GM21737 (cell line): Measurements from ENCODE around the gene FLOT1.

Experiments
- ATAC-seq: cut with Tn5 transposase; IDR thresholded peaks from one replicate; pipeline ENCODE4 v1.9.1; 2021; ENCODE audit warnings: mild to moderate bottlenecking, moderate library complexity; ENCODE audit not compliant: unreplicated experiment

Gene FLOT1

DNA sequence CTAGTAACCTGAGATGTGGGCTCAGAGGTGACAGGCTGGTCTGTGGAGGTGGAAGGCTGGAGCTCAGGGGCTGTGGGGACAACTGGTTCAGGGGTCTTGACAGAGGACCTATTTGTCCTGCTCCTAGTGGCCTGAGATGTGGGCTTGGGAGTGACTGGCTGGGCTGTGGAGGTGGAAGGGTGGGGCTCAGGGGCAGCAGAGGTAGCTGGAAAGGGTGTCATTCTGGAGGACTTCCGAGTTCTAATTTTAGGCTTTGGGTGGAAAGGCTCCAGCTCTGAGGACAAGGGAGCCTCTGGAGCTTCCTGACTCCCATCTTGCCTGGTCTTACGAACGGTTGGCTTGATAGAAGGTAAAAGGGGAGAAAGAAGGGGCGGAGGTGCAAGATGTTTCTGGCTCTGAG is 36.9 kb downstream of the FLOT1 start:
- ATAC-seq = no peak

DNA sequence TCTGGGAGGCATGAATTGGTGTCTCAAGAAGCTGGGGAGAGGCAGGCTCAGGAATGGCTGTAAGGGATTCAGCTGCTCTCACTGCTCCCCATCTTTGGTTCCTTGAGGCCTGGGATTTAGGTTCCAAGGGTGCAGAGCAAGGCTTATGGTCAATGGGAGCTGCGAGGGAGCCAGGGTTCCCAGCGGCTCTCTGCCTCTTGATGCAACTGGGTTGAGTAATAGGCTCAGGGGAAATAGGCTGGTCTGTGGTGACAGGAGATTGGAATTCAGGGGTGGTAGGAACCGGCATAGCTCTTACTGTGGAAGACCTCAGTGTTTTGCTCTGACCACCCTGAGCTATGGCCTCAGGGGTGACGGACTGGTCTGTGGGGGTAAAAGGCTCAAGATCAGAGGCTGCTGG is 38.7 kb downstream of the FLOT1 start:
- ATAC-seq = no peak

DNA sequence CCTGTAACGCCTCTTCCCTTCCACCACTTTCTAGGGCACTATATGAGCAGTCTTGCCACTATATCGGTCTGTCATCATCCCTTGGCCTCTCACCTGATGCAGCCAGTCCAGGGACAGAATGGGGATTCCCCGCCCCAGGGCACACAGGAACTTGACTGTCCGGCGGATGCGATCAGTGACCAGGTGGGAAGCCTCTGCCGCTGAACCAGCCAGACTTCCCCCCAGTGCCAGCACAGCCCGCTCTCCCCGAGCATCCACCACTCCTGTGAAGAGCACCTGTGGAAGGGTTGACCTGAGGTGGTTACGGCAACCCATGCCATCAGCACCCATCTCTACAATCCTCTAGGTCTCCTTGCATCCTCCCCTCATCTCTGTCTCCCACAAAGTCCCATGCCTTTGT is 39.5 kb downstream of the FLOT1 start:
- ATAC-seq = no peak

DNA sequence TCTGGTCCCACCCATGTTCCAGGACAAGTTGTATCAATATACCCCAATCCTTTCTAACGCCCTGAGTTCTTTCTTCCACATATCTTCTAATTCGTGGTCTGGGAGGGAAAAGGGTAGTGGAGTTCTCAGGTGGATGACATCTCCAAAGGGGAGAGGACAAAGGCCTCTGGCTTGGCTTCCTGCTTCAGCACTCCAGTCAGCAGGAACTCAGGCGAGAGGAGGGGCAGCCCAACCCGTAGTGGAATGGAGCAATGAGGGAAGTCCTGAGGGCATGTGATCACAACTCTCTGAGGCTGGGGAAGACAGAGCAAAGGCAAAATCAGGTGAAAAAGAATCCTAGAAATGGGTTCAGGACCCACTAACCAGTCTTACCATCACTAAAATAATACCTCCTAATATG is 42.1 kb downstream of the FLOT1 start:
- ATAC-seq = no peak

DNA sequence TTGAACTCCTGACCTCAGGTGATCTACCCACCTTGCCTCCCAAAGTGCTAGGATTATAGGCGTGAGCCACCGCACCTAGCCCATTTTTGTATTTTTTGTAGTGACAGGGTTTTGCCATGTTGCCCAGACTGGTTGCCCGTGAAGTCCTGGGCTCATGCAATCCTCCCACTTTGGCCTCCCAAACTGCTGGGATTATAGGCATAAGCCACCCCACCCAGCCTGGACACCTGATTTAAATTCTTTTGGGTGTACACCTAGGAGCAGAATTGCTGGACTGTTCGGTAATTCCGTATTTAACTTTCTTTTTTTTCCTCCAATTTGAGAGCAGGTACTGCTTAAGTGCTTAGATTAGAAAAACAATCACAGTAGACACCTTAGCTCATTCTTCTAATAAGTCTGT is 46.1 kb downstream of the FLOT1 start:
- no peak for ATAC-seq

DNA sequence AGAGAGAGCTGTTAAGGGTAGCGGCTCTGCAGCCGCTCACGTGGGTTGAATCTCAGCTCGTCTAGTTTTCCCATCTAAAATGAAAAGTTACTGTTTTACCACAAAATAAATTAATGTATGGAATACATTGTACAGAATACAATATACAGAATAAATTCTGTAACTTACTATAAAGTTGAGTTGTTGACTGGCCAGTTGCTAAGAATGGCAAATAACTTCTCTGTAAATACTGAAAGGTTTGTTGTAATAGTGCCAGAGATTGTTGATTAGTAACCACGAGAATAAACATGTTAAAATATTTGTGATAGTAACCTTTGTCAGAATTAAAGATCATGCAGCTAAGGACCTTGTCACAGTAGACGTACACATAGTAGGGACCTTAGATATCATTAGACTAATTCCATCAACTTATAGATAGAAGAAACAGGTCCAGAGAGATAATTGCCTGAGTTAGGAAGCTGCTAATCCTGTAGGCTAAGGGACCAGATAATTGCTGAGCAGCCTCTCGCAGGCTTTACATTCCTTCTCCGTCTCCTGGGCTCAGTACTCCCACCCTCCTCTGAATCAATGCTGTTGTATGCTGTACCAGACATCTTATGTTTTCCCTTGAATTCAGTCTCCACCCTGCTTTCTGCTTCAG is 51.2 kb downstream of the FLOT1 start:
- no peak for ATAC-seq

DNA sequence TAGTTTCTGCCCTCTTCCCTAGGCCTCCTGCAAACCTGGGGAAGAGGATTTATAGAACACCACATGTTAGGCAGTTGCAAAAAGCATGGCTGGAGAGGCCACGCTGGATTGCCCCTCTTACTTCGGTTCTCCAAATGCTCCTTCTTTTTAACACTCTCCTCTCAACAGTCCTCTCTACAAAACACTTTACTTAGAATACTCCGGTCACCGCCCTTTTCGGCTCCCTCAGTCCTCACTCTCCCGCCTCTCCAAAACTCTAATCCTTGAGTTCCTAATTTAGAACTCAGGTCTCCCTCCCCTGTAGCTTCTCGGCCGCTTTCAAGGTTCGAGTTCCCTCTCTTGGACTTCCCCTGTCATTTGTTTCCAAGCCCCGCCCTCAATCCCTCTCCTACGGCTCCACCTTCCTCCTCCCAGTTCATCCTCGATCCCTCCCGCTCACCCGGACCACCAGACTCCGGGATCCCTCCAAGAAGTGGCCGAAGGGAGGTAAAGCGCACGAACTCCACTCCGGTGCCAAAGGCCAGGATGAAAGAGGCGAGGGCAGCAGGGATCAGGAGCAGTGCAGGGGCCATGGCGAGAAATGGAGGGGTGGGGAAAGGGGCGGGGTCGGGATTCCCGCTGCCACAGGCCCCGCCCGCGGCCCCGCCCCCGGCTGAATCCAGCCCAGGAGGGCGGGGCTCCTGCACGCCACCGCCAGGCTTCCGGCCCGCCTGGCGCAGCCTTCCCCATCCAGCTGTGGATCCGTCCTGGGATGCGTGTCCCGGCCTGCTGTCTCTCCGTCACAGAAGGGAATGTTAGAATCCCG is 51.9 kb downstream of the FLOT1 start, which contains the start of gene NRM:
Gene NRM (minus strand): TSS at position 582 of the 805 bp plus-strand sequence. CDS start 10 bp downstream, at position 572.
- peak; percentile 31 for ATAC-seq

DNA sequence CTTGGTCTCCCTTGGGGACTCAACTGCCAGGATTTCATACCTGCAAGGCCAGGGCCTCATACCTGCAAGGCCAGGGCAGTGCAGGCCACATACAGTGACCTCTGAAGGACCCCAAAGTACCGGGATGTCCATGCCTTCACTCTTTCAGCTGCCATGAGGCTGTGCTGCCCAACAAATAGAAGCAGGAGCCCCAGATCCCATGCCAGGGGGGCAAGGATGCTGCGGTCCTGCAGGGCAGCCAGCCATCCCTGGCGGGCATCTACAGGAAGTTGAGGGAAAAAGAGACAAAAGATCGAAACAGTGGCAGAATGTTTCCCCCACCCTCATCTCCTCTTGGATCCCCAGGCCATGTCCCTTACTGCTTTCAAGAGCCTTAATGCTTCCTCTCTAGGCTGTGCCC is 52.5 kb downstream of the FLOT1 start:
- ATAC-seq = no peak

DNA sequence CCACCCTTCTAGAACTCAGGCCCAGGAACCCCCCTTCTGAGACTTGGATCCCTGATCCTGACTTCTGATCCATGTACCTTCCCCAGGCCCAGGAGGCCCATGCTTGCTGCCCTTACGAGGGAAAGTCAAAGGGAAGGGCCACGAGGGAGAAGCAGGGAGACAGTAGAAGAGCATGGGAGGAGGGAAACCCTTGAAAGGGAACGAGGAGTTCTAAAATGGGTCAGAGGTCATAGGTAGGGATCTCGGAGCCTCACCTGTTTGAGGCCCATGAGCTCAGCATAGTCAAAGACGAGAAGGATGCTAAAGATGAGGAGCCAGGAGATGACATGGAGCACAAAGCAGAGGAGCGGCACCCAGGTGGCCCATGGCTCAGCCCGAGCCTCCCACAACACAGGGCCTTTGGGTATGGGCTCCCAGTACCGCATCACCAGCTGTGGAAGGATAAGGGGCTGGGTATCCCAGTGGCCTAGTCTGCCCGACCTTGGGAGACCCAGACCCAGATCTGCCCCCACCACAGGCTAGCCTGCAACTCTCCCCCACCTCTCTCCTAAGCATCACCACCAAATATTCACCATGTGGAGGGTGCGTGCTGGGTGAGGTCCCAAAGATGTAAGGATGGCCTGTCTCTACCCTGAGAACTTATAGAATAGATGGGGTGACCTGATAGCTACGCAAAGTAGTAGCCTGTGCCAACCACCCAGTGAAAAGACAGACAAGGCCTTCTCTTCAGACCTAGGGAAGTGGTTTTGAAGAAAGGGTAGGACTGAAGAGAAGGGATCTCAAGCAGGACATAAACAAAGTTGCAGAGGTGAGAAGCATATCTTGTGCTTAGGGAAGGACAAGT is 53.2 kb downstream of the FLOT1 start:
- ATAC-seq = no peak

DNA sequence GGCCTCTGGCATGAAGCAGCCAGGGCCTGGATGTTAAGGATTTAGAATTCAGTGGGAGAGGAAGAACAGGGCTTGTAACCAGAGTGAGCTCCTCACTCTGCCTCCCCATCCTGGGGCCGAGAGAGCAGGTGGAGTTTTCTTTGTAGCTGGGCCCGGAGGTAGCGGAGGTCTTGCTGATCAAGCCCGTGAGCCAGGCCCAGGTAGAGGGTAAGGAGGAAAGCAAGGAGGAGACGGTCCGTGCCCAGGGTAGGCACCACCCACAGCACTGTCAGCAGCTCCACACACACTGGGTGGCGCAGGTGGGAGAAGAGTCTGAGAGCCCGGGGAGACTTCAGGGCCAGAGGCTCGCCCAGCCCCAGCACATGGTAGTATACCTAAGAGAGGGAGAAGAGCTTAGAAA is 53.9 kb downstream of the FLOT1 start:
- no peak for ATAC-seq

DNA sequence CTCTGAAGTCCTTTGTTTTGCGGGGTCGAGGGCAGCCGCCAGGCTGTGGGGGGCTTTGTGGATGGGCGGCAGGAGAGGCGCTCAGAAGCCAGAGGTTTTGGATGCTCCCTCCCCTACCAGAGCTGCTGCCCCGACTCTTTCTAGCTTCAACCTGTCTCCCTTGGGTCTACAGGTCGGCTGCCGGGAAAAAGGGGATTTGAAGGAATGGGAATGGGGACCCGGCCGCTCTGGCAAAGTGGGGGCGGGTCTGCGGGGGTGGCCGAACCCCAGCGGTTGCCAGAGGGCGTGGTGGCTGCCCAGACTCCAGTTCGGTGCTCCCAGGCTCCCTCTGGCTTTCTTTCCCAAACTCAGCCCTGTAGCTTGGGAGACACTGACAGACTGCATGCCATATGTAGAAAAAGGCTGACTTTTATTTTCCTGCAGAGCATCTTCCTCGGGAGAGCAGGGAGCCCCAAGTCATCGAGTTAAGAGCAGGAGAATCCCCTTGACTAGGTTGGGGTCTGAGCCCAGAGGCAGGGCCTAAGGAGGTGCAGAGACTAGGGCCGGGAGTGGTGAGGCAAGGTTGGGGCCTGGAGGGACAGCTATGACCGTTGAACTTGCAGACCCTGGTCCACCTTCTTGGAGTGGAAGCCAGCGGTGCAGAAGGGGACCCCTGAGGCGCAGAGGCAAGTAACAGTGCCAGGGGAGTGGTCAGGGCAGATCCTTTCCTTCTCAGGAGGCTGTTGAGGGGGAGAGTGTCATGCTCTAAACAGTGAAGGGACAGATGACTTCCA is 54.6 kb downstream of the FLOT1 start:
- no peak for ATAC-seq

DNA sequence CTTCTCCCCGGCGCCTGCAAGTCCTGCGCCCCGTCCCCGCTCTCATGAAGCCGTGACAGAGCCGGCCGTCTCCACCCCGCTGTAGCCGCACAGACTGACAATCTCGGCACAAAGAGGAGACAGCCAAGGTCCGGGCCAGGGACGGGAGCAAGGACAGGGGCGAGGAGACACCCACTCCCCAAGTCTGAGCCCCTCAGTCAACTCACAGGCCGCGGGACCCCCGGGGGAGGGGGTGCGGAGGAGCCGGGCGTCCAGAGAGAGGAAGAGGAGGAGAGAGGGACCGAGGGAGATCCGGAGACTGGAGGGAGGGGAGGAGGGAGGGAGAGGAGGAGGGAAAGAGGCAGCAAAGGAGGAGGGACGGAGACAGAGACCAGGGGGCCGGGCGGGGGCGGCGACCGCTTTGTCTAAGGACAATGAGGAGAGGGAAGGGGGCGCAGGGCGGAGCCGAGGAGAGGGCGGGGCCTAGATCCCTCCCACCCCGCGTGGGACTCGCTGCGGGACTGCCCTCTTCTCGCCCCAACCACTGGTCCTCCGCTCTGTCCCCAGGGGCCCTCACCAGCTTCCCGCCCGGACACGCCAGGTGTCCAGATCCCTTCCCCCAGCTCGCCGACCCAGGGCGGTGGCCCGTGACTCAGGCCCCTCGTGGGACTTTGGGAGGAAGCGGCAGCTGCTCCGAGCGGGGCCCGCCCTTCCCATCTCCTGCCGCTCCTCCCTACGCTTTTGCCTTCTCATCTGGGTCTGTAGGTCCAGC is 55.4 kb downstream of the FLOT1 start:
- peak; percentile 45 for ATAC-seq

DNA sequence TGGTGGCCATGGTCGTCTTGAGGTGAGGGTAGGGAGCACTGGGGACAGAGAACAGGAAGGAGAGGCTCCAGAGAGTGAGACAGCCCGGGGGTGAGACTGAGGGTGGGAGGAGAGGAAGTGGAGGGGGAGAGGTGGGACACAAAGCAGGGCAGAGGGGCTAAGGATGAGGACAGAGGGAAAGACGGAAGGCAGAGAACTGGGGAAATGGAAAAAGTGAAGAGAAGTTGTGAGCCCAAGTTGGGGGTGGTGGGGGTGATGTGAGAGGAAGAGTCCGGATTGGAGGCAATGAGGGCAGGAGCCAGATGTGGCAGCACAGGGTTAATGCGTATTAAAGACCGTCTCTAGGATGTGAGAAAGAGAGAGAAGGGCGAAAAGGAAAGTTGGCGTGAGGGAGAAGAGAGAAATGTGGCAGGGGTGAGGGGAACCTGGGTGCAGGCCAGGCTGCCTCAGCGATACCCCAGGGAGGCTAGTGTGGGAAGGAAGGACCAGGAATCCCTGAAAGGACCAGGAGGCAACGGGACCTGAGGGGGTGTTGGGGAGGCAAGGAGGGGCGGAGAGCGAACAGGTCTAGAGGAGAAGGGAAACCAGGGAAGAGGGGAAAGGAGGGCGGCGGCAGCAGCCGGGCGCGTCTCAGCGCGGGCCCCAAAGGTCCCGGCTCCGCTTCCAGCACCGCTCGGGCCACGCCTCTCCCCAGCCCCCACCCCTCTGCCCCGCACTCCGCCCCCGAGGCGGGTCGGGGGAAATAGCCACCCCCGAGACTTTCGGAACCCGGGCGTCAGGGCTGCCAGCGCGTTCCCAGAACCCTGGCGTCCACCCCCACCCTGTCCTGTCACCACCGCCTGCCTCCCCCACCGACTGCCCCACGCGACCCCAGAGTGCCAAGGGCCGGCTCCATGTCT is 56.2 kb downstream of the FLOT1 start, which contains the start of gene PPP1R18:
Gene PPP1R18 (minus strand): TSS at position 637 of the 899 bp plus-strand sequence. CDS start 627 bp downstream, at position 10.
- ATAC-seq = no peak

DNA sequence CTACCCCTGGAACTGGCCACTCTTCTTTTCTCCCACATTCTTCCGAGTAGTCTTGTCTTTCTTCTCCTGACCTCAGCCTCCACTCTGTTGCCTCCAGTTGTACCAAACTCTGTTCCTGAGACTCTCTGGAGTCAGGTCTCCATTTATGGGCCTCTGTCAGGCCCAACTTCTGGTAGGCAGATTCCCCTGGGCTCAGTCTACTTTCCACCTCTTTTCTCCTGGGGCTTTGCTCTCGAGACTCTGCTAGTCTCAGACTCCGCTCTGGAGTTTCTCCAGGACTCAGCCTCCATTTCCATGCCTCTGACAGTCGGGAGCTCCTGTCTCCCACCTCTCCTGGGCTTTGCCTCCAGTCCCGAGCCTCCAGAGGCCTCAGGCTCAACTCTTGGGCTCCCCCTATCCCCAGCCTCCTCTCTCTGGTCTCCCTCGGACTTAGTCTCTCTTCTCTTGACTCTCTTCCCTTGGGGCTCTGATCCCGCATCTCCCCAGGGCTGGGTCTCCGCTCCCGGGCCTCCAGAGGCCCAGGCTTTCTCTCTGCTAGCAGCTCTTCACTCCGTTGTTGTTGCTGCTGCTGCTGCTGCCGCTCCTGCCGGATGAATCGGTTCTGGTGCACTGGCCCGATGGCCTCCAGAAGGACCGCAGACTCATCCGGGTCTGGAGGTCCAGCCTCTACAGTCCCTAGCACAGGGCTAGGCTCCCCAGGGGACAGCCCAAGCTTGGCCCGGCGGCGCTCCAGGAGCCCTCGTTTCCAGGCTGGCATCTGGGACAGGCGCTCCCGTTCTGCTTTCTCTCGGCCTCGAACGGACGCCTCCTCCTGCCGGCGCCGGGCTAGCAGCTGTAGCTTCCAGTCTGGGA is 57.1 kb downstream of the FLOT1 start:
- ATAC-seq = no peak

DNA sequence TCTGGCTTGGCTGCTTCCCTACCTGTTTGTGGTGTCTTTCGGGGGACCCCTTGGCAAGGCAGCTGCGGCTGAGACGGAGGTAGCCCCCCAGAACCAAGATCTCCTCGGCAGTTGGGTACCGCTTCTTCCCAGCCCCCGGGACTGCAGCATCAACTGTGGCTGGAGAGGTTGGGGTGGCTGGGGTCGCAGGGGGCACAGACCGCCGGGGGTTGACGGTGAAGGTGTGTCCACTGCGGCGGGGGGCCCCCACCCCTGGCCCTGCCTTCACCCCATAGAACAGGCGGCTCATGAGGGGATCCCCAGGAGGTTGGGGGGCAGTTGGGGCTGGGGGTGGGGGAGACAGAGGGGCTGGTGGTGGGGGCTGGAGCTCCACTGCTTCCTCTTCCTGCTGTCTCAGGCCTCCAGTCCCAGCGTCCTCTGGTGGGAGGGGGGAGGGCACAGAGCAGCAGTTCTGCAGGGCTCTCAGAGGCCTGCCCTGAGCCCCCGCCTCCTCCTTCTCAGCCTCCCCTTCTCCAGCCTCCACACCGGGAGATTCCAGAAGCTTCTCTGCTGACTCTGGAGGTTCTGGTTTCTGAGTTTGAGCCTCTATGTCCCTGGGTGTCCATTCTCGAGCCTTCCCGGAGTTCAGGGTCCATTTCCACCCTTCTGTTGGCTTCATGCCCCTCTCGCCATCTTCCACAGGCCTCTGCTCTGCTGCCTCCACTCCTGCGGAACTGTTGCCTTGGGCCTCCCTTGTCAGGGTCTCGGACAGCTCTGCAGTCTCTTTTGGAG is 57.9 kb downstream of the FLOT1 start:
- no peak for ATAC-seq

DNA sequence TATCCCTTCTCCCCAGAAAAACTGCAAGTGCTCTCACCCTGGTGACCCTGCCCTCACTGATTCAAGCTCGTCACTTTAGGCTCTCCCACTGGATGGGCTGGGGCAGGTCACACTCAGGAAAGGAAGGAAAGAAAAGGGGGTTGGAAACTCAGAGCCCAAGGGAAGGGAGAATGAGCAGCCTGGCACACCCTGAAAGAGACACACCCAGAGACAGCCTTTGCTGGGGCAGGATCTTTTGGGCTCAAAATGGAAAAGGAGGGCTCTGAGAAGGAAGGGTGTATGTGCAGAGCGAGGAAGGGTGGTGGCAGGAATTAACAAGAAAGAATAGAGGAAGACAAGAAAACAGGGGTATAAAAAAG is 58.5 kb downstream of the FLOT1 start:
- ATAC-seq = no peak

DNA sequence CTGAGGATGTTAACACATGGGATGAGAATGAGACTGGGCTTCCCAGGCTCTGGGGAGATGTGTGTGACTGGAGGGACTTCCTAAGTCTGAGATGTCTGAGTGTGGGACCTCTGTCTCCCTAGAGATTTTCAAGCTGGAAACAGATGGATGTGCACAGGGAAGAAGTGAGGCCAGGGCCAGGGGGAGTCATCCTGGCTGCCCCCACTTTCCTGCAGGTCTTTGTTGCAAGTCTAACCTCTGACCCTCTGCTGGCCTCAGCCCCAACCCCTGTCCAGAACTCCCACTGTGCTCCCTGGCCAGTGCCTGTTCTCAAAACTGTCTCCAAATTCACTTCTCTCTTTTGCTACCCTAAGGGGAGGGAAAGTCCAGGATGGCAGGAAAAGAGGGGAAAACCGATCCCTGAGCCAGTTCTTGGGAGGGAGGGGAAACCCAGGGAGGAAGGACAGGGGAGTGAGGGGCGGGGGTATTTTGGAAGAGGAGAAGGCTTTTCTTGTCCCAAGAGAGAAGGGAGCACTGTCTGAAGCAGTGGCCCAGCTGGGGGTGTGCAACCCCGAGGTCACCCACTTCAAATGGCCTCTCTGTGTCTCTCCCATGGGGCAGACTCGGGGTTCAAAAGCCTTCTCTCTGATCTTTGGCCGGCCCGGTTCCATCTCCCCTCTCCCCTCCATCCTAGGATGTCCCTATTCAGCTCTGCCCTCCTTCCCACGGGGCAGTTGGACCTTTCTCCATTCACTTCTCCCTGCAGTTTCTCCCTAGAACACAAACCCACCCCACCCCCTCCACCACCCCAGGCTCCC is 59.1 kb downstream of the FLOT1 start:
- ATAC-seq = no peak
